D341Med (cell line): ENCODE measurements around the gene SMIM7.
"Not testable (repeated sequence)": the region's sequence is repeated elsewhere in the genome, so short reads cannot be mapped to it uniquely, and the experiment has no call there.

ENCODE experiments used
- DNase-seq: peaks from one replicate; pipeline ENCODE4 v3.0.0; 2012; ENCODE audit warnings: low spot score

The SMIM7 gene

GRCh38 chr19:16654627-16655026, 5.3 kb downstream of the SMIM7 start:
- DNase-seq: peak; percentile 46

- peak; percentile 55 for DNase-seq
These were observed 5.8 kb downstream of the SMIM7 start for GRCh38 chr19:16654140-16654539.

GRCh38 chr19:16652854-16653253, 7.1 kb downstream of the SMIM7 start:
- DNase-seq: no peak

GRCh38 chr19:16651421-16652188, 8.3 kb downstream of the SMIM7 start:
- not testable (repeated sequence) for DNase-seq

- no peak for DNase-seq
These were observed 9.1 kb downstream of the SMIM7 start for GRCh38 chr19:16650821-16651220.

GRCh38 chr19:16649734-16650133, 10.2 kb downstream of the SMIM7 start:
- no peak for DNase-seq

- no peak for DNase-seq
These were observed 14.8 kb downstream of the SMIM7 start for GRCh38 chr19:16645140-16645539.

GRCh38 chr19:16641695-16642094, 18.2 kb downstream of the SMIM7 start:
- no peak for DNase-seq

- no peak for DNase-seq
These were observed 19.0 kb downstream of the SMIM7 start for GRCh38 chr19:16640951-16641350.

- peak; percentile 12 for DNase-seq
These were observed 21.3 kb downstream of the SMIM7 start for GRCh38 chr19:16638666-16639065.

- peak; percentile 11 for DNase-seq
These were observed 22.4 kb downstream of the SMIM7 start for GRCh38 chr19:16637535-16637934.

- DNase-seq: no peak
These were observed 28.5 kb downstream of the SMIM7 start for GRCh38 chr19:16631465-16631864.

- DNase-seq: no peak
These were observed 30.8 kb downstream of the SMIM7 start for GRCh38 chr19:16628984-16629691.

- DNase-seq: peak; percentile 100
These were observed 31.6 kb downstream of the SMIM7 start, which contains the start of gene MED26 for GRCh38 chr19:16628183-16628983. TSS of gene MED26 (minus strand) at chr19:16628204. CDS start at chr19:16627943, 261 bp downstream.

- DNase-seq: no peak
These were observed 32.1 kb downstream of the SMIM7 start for GRCh38 chr19:16627928-16628182.

GRCh38 chr19:16627193-16627927, 32.6 kb downstream of the SMIM7 start:
- peak; percentile 49 for DNase-seq

GRCh38 chr19:16626796-16627192, 33.1 kb downstream of the SMIM7 start:
- no peak for DNase-seq

- no peak for DNase-seq
These were observed 34.6 kb downstream of the SMIM7 start for GRCh38 chr19:16625163-16625958.

GRCh38 chr19:16624236-16624635, 35.7 kb downstream of the SMIM7 start:
- DNase-seq: no peak

- DNase-seq: no peak
These were observed 36.4 kb downstream of the SMIM7 start for GRCh38 chr19:16623576-16623975.

GRCh38 chr19:16623066-16623465, 36.9 kb downstream of the SMIM7 start:
- no peak for DNase-seq
